B cell (primary cell): ENCODE measurements around the gene ITGAE.

Experiments
- EZH2 ChIP-seq: IDR thresholded peaks from 2 replicates; pipeline ENCODE4 v1.6.1; 2012; ENCODE audit warnings: borderline replicate concordance, low read depth, mild to moderate bottlenecking, moderate library complexity, low read length; ENCODE audit not compliant: insufficient read depth, poor library complexity, severe bottlenecking
- TF ChIP-seq, protein P1 (sequence below): fragments of 200-600 bp; IDR thresholded peaks from one replicate; pipeline ENCODE4 v1.8.0; 2022; ENCODE audit warnings: antibody characterized with exemption, mild to moderate bottlenecking

DNA sequence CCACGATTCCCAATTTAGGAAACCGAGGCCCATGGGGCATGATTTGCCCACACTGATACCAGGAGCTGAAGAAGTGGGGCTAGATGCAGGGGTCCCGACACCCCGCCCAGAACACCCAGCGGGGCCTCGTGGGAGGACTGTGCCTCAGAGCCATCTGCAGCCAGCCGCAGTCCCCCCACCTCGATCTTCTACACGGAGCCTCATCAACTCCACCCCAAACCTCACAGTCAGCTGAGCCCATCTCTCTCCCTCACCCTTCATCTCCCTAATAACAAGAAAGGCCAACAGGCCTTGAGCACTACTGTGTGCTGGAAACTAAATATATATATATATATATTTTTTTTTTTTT lies 4.2 kb downstream of the ITGAE start:
- TF ChIP-seq, protein P1, sequence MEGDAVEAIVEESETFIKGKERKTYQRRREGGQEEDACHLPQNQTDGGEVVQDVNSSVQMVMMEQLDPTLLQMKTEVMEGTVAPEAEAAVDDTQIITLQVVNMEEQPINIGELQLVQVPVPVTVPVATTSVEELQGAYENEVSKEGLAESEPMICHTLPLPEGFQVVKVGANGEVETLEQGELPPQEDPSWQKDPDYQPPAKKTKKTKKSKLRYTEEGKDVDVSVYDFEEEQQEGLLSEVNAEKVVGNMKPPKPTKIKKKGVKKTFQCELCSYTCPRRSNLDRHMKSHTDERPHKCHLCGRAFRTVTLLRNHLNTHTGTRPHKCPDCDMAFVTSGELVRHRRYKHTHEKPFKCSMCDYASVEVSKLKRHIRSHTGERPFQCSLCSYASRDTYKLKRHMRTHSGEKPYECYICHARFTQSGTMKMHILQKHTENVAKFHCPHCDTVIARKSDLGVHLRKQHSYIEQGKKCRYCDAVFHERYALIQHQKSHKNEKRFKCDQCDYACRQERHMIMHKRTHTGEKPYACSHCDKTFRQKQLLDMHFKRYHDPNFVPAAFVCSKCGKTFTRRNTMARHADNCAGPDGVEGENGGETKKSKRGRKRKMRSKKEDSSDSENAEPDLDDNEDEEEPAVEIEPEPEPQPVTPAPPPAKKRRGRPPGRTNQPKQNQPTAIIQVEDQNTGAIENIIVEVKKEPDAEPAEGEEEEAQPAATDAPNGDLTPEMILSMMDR = no peak
- TF ChIP-seq EZH2 = no peak
